GM21723 (cell line): ENCODE results near the gene TBC1D3D.
"Not testable (repeated sequence)": the region's sequence is repeated elsewhere in the genome, so short reads cannot be mapped to it uniquely, and the experiment has no call there.

Experiments
- ATAC-seq: cut with Tn5 transposase; IDR thresholded peaks from one replicate; pipeline ENCODE4 v1.9.1; 2021; ENCODE audit warnings: mild to moderate bottlenecking, moderate library complexity; ENCODE audit not compliant: unreplicated experiment

Gene TBC1D3D

GRCh38 chr17:38003676-38004075, at the start of gene TBC1D3D:
TBC1D3D (plus strand) TSS chr17:38003976; CDS start chr17:38005561, 1,585 bp downstream.
- not testable (repeated sequence) for ATAC-seq

DNA sequence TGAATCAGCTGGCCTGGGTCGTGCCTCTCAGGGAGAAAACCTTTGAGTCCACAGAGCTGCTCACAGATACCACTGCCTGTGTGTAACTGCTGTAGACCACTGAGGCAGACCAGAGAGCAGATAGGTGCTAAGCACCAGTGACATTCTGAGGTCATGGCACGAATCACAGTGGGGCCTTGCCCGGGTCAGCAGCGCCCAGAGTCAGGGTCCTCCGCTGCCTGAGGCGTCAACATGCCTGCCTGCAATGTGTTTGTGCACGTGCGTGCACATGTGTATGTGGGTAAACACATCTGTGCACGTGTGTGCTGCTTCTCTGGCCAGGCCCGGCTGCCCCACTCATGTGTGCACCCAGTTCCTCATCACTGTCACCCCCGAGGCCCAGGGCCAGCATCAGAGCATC, 14.8 kb upstream of the TBC1D3D start, which contains the start of gene TBC1D3L:
TSS of gene TBC1D3L (minus strand) at position 101 of the 400 bp plus-strand sequence. CDS start 1,540 bp downstream, outside the sequence.
- ATAC-seq: not testable (repeated sequence)
